IMR-90 (cell line): ENCODE results near the gene CCDC7. TPM values are rescaled to one million over a fixed set of nuclear protein-coding genes. Genes with fewer than 3 reads are reported as not detected.

ENCODE experiments used
- ATAC-seq: fragments of 200-7000 bp; cut with Tn5 transposase; 2 replicates; pipeline ENCODE4 v1.9.1; 2020; ENCODE audit warnings: low read depth, mild to moderate bottlenecking, moderate library complexity
- BruUV-seq: library from RNA; stranded (reverse); fragments of 400-500 nt; replicated peaks from 2 replicates; lab custom pipeline; 2021; lab: Mats Ljungman, UMichigan
- CTCF ChIA-PET: fragments of 300-600 bp; formaldehyde crosslinking; extraction: SDS; loops from one replicate; lab custom pipeline; 2021; ENCODE audit warnings: antibody characterized with exemption; lab: Yijun Ruan, JAX
- POLR2A ChIA-PET: fragments of 300-600 bp; sonication (Branson Sonifier 250); formaldehyde crosslinking; loops from one replicate; lab custom pipeline; 2022; ENCODE audit warnings: antibody characterized with exemption; ENCODE audit not compliant: unreplicated experiment; lab: Charles Lee
- DNase-seq: peaks from one replicate; pipeline ENCODE4 v3.0.0; 2013
- H2AFZ ChIP-seq: replicated peaks from 2 replicates; pipeline ENCODE3; 2013; ENCODE audit warnings: low read length, mild to moderate bottlenecking; ENCODE audit not compliant: poor library complexity
- H2AK5ac ChIP-seq: 2 replicates; pipeline ENCODE4 v1.6.1; 2013; ENCODE audit warnings: low read depth, low read length, inconsistent platforms
- H2AK9ac ChIP-seq: replicated peaks from 2 replicates; pipeline ENCODE3; 2013; ENCODE audit warnings: mild to moderate bottlenecking, low read depth, low read length, moderate library complexity; ENCODE audit not compliant: poor library complexity
- H2BK120ac ChIP-seq: 2 replicates; pipeline ENCODE4 v1.6.1; 2013; ENCODE audit warnings: low read depth, low read length, inconsistent platforms
- H2BK15ac ChIP-seq: 3 replicates; pipeline ENCODE4 v1.6.1; 2013; ENCODE audit warnings: low read depth, low read length, inconsistent platforms
- H2BK20ac ChIP-seq: 2 replicates; pipeline ENCODE4 v1.6.1; 2013; ENCODE audit warnings: low read depth, mild to moderate bottlenecking, inconsistent platforms, low read length, moderate library complexity
- H2BK5ac ChIP-seq: 2 replicates; pipeline ENCODE4 v1.6.1; 2013; ENCODE audit warnings: mild to moderate bottlenecking, low read depth, low read length, inconsistent platforms; ENCODE audit not compliant: poor library complexity, severe bottlenecking
- H3K14ac ChIP-seq: replicated peaks from 2 replicates; pipeline ENCODE4 v1.6.1; 2013; ENCODE audit warnings: low read depth, low read length, inconsistent platforms
- H3K18ac ChIP-seq: 2 replicates; pipeline ENCODE4 v1.6.1; 2013; ENCODE audit warnings: low read depth, low read length, control low read depth
- H3K23ac ChIP-seq: 2 replicates; pipeline ENCODE4 v1.6.1; 2013; ENCODE audit warnings: low read depth, low read length, inconsistent platforms
- H3K27ac ChIP-seq: 2 replicates; pipeline ENCODE4 v1.5.1; 2013; ENCODE audit warnings: mild to moderate bottlenecking, control low read depth, low read length; ENCODE audit not compliant: insufficient read depth
- H3K27me3 ChIP-seq: 2 replicates; pipeline ENCODE4 v1.6.1; 2013; ENCODE audit warnings: low read length; ENCODE audit not compliant: control insufficient read depth, insufficient read depth
- H3K36me3 ChIP-seq: 2 replicates; pipeline ENCODE4 v1.6.1; 2013; ENCODE audit warnings: low read length, mixed read lengths; ENCODE audit not compliant: control insufficient read depth, insufficient read depth
- H3K4ac ChIP-seq: 2 replicates; pipeline ENCODE4 v1.6.1; 2013; ENCODE audit warnings: low read depth, low read length, inconsistent platforms
- H3K4me1 ChIP-seq: 2 replicates; pipeline ENCODE4 v1.6.1; 2013; ENCODE audit warnings: low read length, mixed read lengths; ENCODE audit not compliant: control insufficient read depth, insufficient read depth
- H3K4me2 ChIP-seq: 2 replicates; pipeline ENCODE4 v1.6.1; 2013; ENCODE audit warnings: low read depth, mild to moderate bottlenecking, control low read depth, low read length, moderate library complexity
- H3K4me3 ChIP-seq: 2 replicates; pipeline ENCODE4 v1.5.1; 2013; ENCODE audit warnings: low read depth, mild to moderate bottlenecking, control low read depth, low read length, moderate library complexity; ENCODE audit not compliant: insufficient read depth
- H3K56ac ChIP-seq: 2 replicates; pipeline ENCODE4 v1.6.1; 2013; ENCODE audit warnings: low read length, inconsistent platforms; ENCODE audit not compliant: insufficient read depth; ENCODE audit errors: extremely low read depth
- H3K79me1 ChIP-seq, 2 experiments: 2 replicates each; pipeline ENCODE4 v1.6.1; 2013; ENCODE audit warnings: low read length in 2 of 2, inconsistent platforms in 1 of 2, low read depth in 1 of 2
- H3K9ac ChIP-seq: 2 replicates; pipeline ENCODE4 v1.6.1; 2013; ENCODE audit warnings: low read depth, low read length, control low read depth
- H3K9me1 ChIP-seq: 2 replicates; pipeline ENCODE4 v1.6.1; 2013; ENCODE audit warnings: low read length, inconsistent platforms; ENCODE audit not compliant: insufficient read depth
- H3K9me3 ChIP-seq: 2 replicates; pipeline ENCODE4 v1.6.1; 2013; ENCODE audit warnings: low read length; ENCODE audit not compliant: control insufficient read depth, insufficient read depth
- H4K20me1 ChIP-seq: 2 replicates; pipeline ENCODE4 v1.6.1; 2013; ENCODE audit warnings: low read length, inconsistent platforms; ENCODE audit not compliant: insufficient read depth
- H4K5ac ChIP-seq: 2 replicates; pipeline ENCODE4 v1.6.1; 2013; ENCODE audit warnings: mild to moderate bottlenecking, low read depth, low read length, control low read depth
- H4K8ac ChIP-seq, 2 experiments: 2 replicates each; pipeline ENCODE4 v1.6.1; 2013; ENCODE audit warnings: low read depth in 2 of 2, low read length in 2 of 2, control low read depth in 1 of 2, inconsistent platforms in 1 of 2
- H4K91ac ChIP-seq: 2 replicates; pipeline ENCODE4 v1.6.1; 2013; ENCODE audit warnings: low read depth, low read length, inconsistent platforms; ENCODE audit not compliant: insufficient read depth
- ELK1 ChIP-seq: fragments of 150-350 bp; IDR thresholded peaks from 2 replicates; pipeline ENCODE4 v1.6.1; 2016; ENCODE audit warnings: low read depth, mild to moderate bottlenecking, low read length, moderate library complexity, borderline replicate concordance
- FOS ChIP-seq: fragments of 150-350 bp; IDR thresholded peaks from 2 replicates; pipeline ENCODE4 v1.6.1; 2016; ENCODE audit warnings: low read depth, low read length
- MAZ ChIP-seq: IDR thresholded peaks from 2 replicates; pipeline ENCODE4 v1.6.1; 2012; ENCODE audit warnings: low read depth, mild to moderate bottlenecking, low read length, improper control_type of control experiment, moderate library complexity, borderline replicate concordance
- MXI1 ChIP-seq: IDR thresholded peaks from 2 replicates; pipeline ENCODE4 v1.6.1; 2012; ENCODE audit warnings: low read depth, mild to moderate bottlenecking, low read length, moderate library complexity, borderline replicate concordance
- NFE2L2 ChIP-seq: fragments of 150-350 bp; IDR thresholded peaks from 2 replicates; pipeline ENCODE4 v1.6.1; 2016; ENCODE audit warnings: low read depth, mild to moderate bottlenecking, low read length
- POLR2A ChIP-seq: IDR thresholded peaks from 2 replicates; pipeline ENCODE4 v1.6.1; 2012; ENCODE audit warnings: mild to moderate bottlenecking, low read depth, low read length
- RAD21 ChIP-seq: IDR thresholded peaks from 2 replicates; pipeline ENCODE4 v1.6.1; 2012; ENCODE audit warnings: low read length, improper control_type of control experiment
- RFX5 ChIP-seq: IDR thresholded peaks from 2 replicates; pipeline ENCODE4 v1.8.0; 2012; ENCODE audit warnings: low read depth, mild to moderate bottlenecking, low read length, moderate library complexity
- WGBS, 2 experiments: methylation state at CpG; one replicate each; pipeline versions ENCODE4 v1.1.5 to v1.1.7; 2013; ENCODE audit warnings: missing lambda C conversion rate in 2 of 2; ENCODE audit not compliant: insufficient read length in 1 of 2; ENCODE audit errors: extremely low coverage in 2 of 2; 5-methylcytosine and 5-hydroxymethylcytosine counted together
- dilution Hi-C: fragments of 300-500 bp; cut with HindIII; formaldehyde crosslinking; loops from one replicate; pipeline ENCODE4 v1.14.3; 2018; ENCODE audit warnings: low sequenced_read_pairs; ENCODE audit not compliant: unreplicated experiment
- in situ Hi-C: fragments of 300-500 bp; cut with MboI; formaldehyde crosslinking; loops from 3 replicates; pipeline ENCODE4 v1.14.3; 2019; ENCODE audit warnings: low sequenced_read_pairs, inconsistent platforms, mixed read lengths
- intact Hi-C: fragments of 100-400 bp; cut with micrococcal nuclease; formaldehyde crosslinking; loops from 2 replicates; pipeline ENCODE4 v1.10.0; 2022
- polyA plus RNA-seq, 3 experiments: library from polyadenylated mRNA; depleted of rRNA; stranded (reverse); fragments of >200 nt; gene quantifications; 2 replicates each; pipeline ENCODE4 v1.2.3, GENCODE V29; 2012; ENCODE audit warnings: low replicate concordance in 1 of 3
- total RNA-seq: library from RNA; depleted of rRNA; stranded (reverse); fragments of >200 nt; gene quantifications from 2 replicates; pipeline ENCODE4 v1.2.3, GENCODE V29; 2012

CCDC7 gene
- total and polyA plus RNA-seq, 2 of the 4 experiments (the other 2 are of a cell fraction), result 0.74 to 4.3 TPM

- H3K9ac ChIP-seq, result no peak overlapping the region
- DNase-seq, result no peak
- no peak overlapping the region for H2AK9ac ChIP-seq
- intact Hi-C loops (no loop called here), dilution Hi-C loops (no loop called here), in situ Hi-C loops (no loop called here)
- H3K4me1 ChIP-seq, result no peaks in the 10 kb centered on the region
- H2BK20ac ChIP-seq, result no peak overlapping the region
- no peak overlapping the region for H3K23ac ChIP-seq
- H2AK5ac ChIP-seq, result no peak overlapping the region
- H4K8ac ChIP-seq, result no peak overlapping the region
- no peak overlapping the region for H3K56ac ChIP-seq
- H3K27me3 ChIP-seq, result no peaks in the 10 kb centered on the region
- no peak overlapping the region for H2AFZ ChIP-seq
- H3K4me3 ChIP-seq, result no peak overlapping the region
- H3K18ac ChIP-seq, result no peak overlapping the region
- H3K9me3 ChIP-seq, result no peaks in the 10 kb centered on the region
- H3K4ac ChIP-seq, result no peak overlapping the region
- H4K20me1 ChIP-seq, result no peaks in the 10 kb centered on the region
- no peak overlapping the region for H3K14ac ChIP-seq
- H3K79me1 ChIP-seq, result 0 out of 4 replicates have a peak, but pooled peaks cover 0 to 3% of the 10 kb centered on the region in 2 experiments
- ATAC-seq, result no peak
- H2BK120ac ChIP-seq, result no peak overlapping the region
- H3K36me3 ChIP-seq, result peaks cover 2% of the 10 kb centered on the region
- BruUV-seq, result no TSS peak
- 67% methylated on average over 1 of the region's 7 CpGs; no CpG with 5 or more reads in 1 of the 2 experiments for WGBS, 2 experiments
- peaks cover 4% of the 10 kb centered on the region; the same call in 1 of the 2 replicates for H3K9me1 ChIP-seq
- no peak overlapping the region for H3K27ac ChIP-seq
- no peak overlapping the region for H4K5ac ChIP-seq
- no peak overlapping the region for H2BK5ac ChIP-seq
- no peak overlapping the region for H3K4me2 ChIP-seq
- POLR2A ChIA-PET, result no interaction called here
- CTCF ChIA-PET, result no interaction called here
- TF ChIP-seq RAD21, result no peak
- no peak for TF ChIP-seq FOS
- TF ChIP-seq POLR2A, result no peak
- TF ChIP-seq ELK1, result no peak
- no peak for TF ChIP-seq MXI1
- no peak for TF ChIP-seq NFE2L2
- TF ChIP-seq MAZ, result no peak
- no peak for TF ChIP-seq RFX5
- no peak overlapping the region for H2BK15ac ChIP-seq
- H4K91ac ChIP-seq, result no peak overlapping the region
These were observed 441.5 kb downstream of the CCDC7 start for GRCh38 chr10:32887481-32887880.
